B cell (primary cell): ENCODE data around the gene GMIP.

ENCODE experiments used
- CTCF ChIP-seq: fragments of 200-600 bp; IDR thresholded peaks from one replicate; pipeline ENCODE4 v1.8.0; 2022; ENCODE audit warnings: antibody characterized with exemption, mild to moderate bottlenecking
- EZH2 ChIP-seq: IDR thresholded peaks from 2 replicates; pipeline ENCODE4 v1.6.1; 2012; ENCODE audit warnings: borderline replicate concordance, low read depth, mild to moderate bottlenecking, moderate library complexity, low read length; ENCODE audit not compliant: insufficient read depth, poor library complexity, severe bottlenecking

GRCh38 chr19:19619181-19619848, 24.1 kb downstream of the GMIP start:
- no peak for TF ChIP-seq CTCF
- TF ChIP-seq EZH2, result no peak
